ENCODE data around the gene AHCTF1.

- TF ChIP-seq CTCF (IDR thresholded peaks at IDR 0.05; ENCODE audit: low read depth, low read length) (no peak), EZH2phosphoT487 (IDR thresholded peaks at IDR 0.05; ENCODE audit: low read depth) (no peak)
Measured at GRCh38 chr1:246966502-246966901, 34.8 kb upstream of the AHCTF1 start.

Measured in OCI-LY3 (cell line).